Measurements from ENCODE around the gene SPRN.
"Not testable (repeated sequence)": the region's sequence is repeated elsewhere in the genome, so short reads cannot be mapped to it uniquely, and the experiment has no call there.

SPRN gene

GRCh38 chr10:133424601-133425000 lies at the start of gene SPRN:
Gene SPRN, minus strand, starts transcription at chr10:133424625. Its CDS starts 944 bp downstream, at chr10:133423681.
- not testable (repeated sequence) for DNase-seq

- DNase-seq, result no peak
Measured at GRCh38 chr10:133474027-133474426, 49.6 kb upstream of the SPRN start.

- no peak for DNase-seq
Measured at GRCh38 chr10:133473270-133473669, 48.8 kb upstream of the SPRN start.

GRCh38 chr10:133471300-133472109 lies 47.1 kb upstream of the SPRN start:
- no peak for DNase-seq

GRCh38 chr10:133469205-133469604 lies 44.8 kb upstream of the SPRN start:
- DNase-seq, result not testable (repeated sequence)

- DNase-seq, result no peak
Measured at GRCh38 chr10:133467286-133467911, 43.0 kb upstream of the SPRN start.

- no peak for DNase-seq
Measured at GRCh38 chr10:133466683-133467275, 42.4 kb upstream of the SPRN start.

GRCh38 chr10:133465950-133466474 lies 41.6 kb upstream of the SPRN start:
- DNase-seq, result no peak

- DNase-seq, result no peak
Measured at GRCh38 chr10:133465191-133465949, 40.9 kb upstream of the SPRN start.

- no peak for DNase-seq
Measured at GRCh38 chr10:133464582-133465031, 40.2 kb upstream of the SPRN start.

- DNase-seq, result no peak
Measured at GRCh38 chr10:133462512-133463305, 38.3 kb upstream of the SPRN start.

- no peak for DNase-seq
Measured at GRCh38 chr10:133461841-133462240, 37.4 kb upstream of the SPRN start.

- DNase-seq, result no peak
Measured at GRCh38 chr10:133461027-133461426, 36.6 kb upstream of the SPRN start.

- no peak for DNase-seq
Measured at GRCh38 chr10:133460208-133460769, 35.9 kb upstream of the SPRN start.

GRCh38 chr10:133459454-133460207 lies 35.2 kb upstream of the SPRN start:
- DNase-seq, result no peak

GRCh38 chr10:133458710-133459453 lies 34.5 kb upstream of the SPRN start:
- no peak for DNase-seq

GRCh38 chr10:133458021-133458709 lies 33.7 kb upstream of the SPRN start:
- DNase-seq, result no peak

GRCh38 chr10:133457100-133457841 lies 32.8 kb upstream of the SPRN start:
- no peak for DNase-seq
